ENCODE results near the gene DENND1C. TPM values are rescaled to one million over a fixed set of nuclear protein-coding genes. Genes with fewer than 3 reads are reported as not detected.

Gene DENND1C
- total RNA-seq, 1 experiment from 2014 or later: not detected

DNA sequence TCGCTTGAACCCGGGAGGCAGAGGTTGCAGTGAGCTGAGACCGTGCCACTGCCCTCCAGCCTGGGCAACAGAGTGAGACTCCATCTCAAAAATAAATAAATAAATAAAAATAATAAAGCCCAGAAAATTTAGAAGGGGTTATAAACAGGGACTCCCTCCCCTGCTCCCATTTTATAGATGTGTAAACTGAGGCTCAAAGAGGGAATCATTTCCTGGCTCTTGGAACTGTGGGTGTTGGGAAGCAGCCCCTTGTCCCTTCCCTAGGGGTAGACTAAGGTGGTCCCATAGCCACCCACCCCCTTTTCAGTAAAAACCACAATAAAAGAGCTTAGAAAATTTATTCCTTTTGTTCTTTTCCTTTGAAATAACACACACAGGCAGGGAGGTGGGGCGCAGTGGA lies 41.8 kb downstream of the DENND1C start:
- intact Hi-C loops (cut with micrococcal nuclease; ENCODE audit: unreplicated experiment): no loop called here
- no peak for DNase-seq
- Mint-ChIP-seq H3K9me3 (ENCODE audit: low read depth, unreplicated experiment) (no peaks in the 10 kb centered on the region), H3K27ac (ENCODE audit: unreplicated experiment) (no peak overlapping the region), H3K4me3 (ENCODE audit: low read depth, unreplicated experiment) (no peak overlapping the region), H3K27me3 (ENCODE audit: unreplicated experiment) (no peaks in the 10 kb centered on the region), H3K36me3 (ENCODE audit: insufficient read depth, unreplicated experiment) (peaks cover 14% of the 10 kb centered on the region), H3K4me1 (ENCODE audit: low read depth, unreplicated experiment) (no peaks in the 10 kb centered on the region)
- CTCF ChIA-PET: no interaction called here
- TF ChIP-seq CTCF (IDR thresholded peaks at IDR 0.05; ENCODE audit: unreplicated experiment): no peak
- BruUV-seq (replicated peaks): no TSS peak

- DNase-seq: no peak
- H3K4me1 Mint-ChIP-seq (ENCODE audit: low read depth, unreplicated experiment): no peaks in the 10 kb centered on the region
- CTCF ChIA-PET: no interaction called here
- H3K36me3 Mint-ChIP-seq (ENCODE audit: insufficient read depth, unreplicated experiment): no peaks in the 10 kb centered on the region
- TF ChIP-seq CTCF (IDR thresholded peaks at IDR 0.05; ENCODE audit: unreplicated experiment): no peak
- H3K4me3 Mint-ChIP-seq (ENCODE audit: low read depth, unreplicated experiment): no peak within 1 kb of the TSS
- no TSS peak for BruUV-seq (replicated peaks)
- no peaks in the 10 kb centered on the region for H3K27me3 Mint-ChIP-seq (ENCODE audit: unreplicated experiment)
- H3K9me3 Mint-ChIP-seq (ENCODE audit: low read depth, unreplicated experiment): no peaks in the 10 kb centered on the region
- no peak within 1 kb of the TSS for H3K27ac Mint-ChIP-seq (ENCODE audit: unreplicated experiment)
- intact Hi-C loops (cut with micrococcal nuclease; ENCODE audit: unreplicated experiment): no loop called here
These were observed 47.9 kb downstream of the DENND1C start, which contains the start of gene SLC25A41 for GRCh38 chr19:6433663-6434062. Gene SLC25A41, minus strand, starts transcription at chr19:6433763. Its CDS starts 70 bp downstream, at chr19:6433693.

DNA sequence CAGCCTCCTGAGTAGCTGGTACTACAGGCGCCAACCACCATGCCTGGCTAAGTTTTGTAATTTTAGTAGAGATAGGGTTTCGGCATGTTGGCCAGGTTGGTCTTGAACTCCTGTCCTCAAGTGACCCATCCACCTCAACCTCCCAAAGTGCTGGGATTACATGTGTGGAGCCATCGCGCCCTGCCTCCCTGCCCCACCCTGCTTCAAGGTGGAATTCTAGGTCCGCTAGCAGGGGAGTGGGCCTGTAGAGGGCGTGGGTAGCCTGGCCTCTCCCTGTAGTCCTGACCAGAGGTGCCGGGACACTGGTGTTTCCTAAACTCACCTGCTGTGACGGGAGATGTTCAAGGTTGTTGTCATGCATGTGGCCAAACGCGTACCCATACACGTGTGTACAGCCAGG lies 48.4 kb downstream of the DENND1C start:
- TF ChIP-seq CTCF (IDR thresholded peaks at IDR 0.05; ENCODE audit: unreplicated experiment): no peak
- no TSS peak for BruUV-seq (replicated peaks)
- H3K27ac Mint-ChIP-seq (ENCODE audit: unreplicated experiment): no peak overlapping the region
- no peak overlapping the region for H3K4me3 Mint-ChIP-seq (ENCODE audit: low read depth, unreplicated experiment)
- no peaks in the 10 kb centered on the region for H3K9me3 Mint-ChIP-seq (ENCODE audit: low read depth, unreplicated experiment)
- CTCF ChIA-PET: no interaction called here
- intact Hi-C loops (cut with micrococcal nuclease; ENCODE audit: unreplicated experiment): no loop called here
- no peaks in the 10 kb centered on the region for H3K4me1 Mint-ChIP-seq (ENCODE audit: low read depth, unreplicated experiment)
- no peaks in the 10 kb centered on the region for H3K27me3 Mint-ChIP-seq (ENCODE audit: unreplicated experiment)
- H3K36me3 Mint-ChIP-seq (ENCODE audit: insufficient read depth, unreplicated experiment): no peaks in the 10 kb centered on the region
- DNase-seq: no peak

DNA sequence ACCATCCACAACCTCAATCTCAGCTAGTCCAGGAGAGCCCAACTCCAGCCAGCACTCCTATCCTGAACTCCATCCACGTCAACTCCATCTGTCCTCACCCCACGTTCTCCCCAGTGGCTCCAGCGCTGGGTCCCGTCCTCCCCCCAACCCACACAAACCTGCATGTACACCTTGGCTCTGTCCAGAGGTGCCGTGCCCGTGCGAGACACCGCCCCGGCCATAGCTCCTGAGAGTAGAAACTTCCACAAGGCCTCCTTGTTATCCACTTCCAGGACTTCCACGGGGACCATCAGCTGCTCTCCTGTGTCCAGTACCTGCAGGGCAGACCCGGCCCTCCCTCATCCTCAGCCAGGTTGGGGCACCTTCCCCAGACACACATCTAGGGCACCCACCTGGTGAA lies 49.7 kb downstream of the DENND1C start:
- Mint-ChIP-seq H3K4me1 (ENCODE audit: low read depth, unreplicated experiment) (no peaks in the 10 kb centered on the region), H3K27me3 (ENCODE audit: unreplicated experiment) (no peaks in the 10 kb centered on the region), H3K9me3 (ENCODE audit: low read depth, unreplicated experiment) (no peaks in the 10 kb centered on the region)

More for the DNA sequence above, 49.7 kb downstream of the DENND1C start:
- no peaks in the 10 kb centered on the region for H3K36me3 Mint-ChIP-seq (ENCODE audit: insufficient read depth, unreplicated experiment)
- BruUV-seq (replicated peaks): no TSS peak
- no peak overlapping the region for H3K4me3 Mint-ChIP-seq (ENCODE audit: low read depth, unreplicated experiment)
- H3K27ac Mint-ChIP-seq (ENCODE audit: unreplicated experiment): no peak overlapping the region
- CTCF ChIA-PET: no interaction called here
- intact Hi-C loops (cut with micrococcal nuclease; ENCODE audit: unreplicated experiment): no loop called here
- no peak for DNase-seq
- TF ChIP-seq CTCF (IDR thresholded peaks at IDR 0.05; ENCODE audit: unreplicated experiment): no peak
